ENCODE data around the gene SND1. TPM values are rescaled to one million over a fixed set of nuclear protein-coding genes. Genes with fewer than 3 reads are reported as not detected.
A peak's percentile ranks its signal among the peaks of the same experiment; 100 is the strongest.

SND1 gene
- polyA plus RNA-seq, 3 donors = 67.1 to 171 (median 69.6) TPM

DNA sequence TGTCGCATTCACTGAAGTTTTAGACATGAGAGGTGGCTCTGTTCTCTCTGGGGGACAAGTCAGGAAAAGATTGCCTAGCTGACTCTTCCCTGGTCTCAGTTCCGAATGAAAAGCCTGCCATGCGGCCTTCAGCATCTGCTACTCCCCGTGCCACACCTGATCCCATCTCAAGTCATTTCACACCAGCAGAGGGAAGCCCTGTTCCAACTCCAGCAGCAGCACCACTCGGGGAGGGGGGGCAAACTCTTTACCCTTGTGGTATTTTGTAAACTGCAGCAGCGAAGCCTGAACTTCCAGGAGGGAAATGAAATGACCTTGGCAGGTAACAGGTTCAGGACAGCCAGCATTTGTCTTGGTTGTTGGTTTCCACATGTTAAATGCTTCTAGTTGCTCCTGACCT, 365.5 kb downstream of the SND1 start:
- H3K27ac ChIP-seq (ENCODE audit: low read depth, low read length) = no peak overlapping the region
- 55 to 86% (median 86%) methylated on average over 6 of the region's 6 CpGs for WGBS, 3 donors

DNA sequence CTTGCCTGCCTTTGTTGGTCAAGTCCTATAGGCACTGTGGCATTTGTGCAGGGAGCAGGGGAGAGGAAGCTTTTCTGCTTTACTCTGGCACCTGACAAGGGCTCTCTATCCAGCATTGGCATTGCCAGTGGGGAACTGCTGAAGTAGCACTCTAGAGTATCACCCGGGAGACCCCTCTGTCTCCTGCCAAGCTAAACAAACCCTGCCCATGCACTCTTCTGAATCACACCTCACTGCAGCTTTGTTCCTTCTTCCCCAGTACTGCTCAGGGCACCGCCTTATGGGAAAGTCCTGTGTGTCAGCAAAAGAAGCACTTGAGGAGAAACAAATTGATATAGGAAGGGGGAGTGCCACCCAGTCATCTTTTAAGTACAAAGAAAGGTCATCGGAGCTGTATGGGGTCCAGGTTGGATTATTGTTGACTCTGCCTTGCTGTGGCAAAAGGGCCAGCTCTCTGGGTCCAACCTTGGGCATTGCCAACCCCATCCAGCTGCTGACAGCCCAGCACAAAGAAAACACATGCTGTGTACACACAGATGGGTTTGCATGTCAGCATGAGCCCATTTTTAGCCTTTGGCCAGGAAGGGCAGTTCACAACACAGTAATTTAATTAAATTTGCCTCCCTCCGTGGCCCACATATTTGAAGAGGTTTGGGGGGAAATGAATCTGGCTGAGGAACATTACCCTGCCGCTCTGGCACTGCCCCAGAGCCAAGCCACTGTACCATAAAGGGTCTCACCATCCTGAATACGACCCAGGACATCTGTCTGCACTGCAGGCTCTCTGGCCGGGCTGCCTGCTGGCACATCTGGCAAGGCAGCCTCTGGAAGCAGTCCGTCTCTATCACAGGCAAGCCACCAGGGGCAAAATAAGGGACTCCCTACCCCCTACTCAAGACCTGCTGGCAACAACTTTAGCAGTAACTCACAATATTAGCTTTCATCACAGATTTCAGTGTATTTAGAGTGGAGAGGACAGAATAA, 366.2 kb downstream of the SND1 start:
- 60 to 80% (median 80%) methylated on average over 8 of the region's 8 CpGs for WGBS, 3 donors
- H3K27ac ChIP-seq (ENCODE audit: low read depth, low read length) = no peak overlapping the region

GRCh38 chr7:128019288-128019687, 367.3 kb downstream of the SND1 start:
- 81 to 92% (median 84%) methylated on average over 3 of the region's 3 CpGs for WGBS, 3 donors
- H3K27ac ChIP-seq (ENCODE audit: low read depth, low read length) = no peak overlapping the region

DNA sequence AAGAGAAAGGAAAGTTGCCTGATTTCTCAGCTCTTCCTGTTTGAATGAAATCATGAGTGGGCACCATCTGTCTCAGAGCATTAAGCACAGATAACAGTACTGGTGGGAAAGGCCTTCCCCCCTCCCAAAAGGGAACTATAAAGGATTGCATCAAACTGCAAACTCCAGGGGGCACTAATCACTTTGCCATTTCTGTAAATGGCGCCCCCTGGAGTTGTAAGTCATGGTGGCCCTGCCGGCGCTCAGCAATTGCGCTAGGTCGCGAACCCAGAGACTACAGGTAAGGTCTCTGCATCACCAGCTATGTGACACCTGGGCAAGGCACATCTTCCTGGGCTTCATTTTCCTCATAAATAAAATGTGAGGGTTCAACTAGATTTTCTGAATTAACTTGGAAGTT, 368.2 kb downstream of the SND1 start:
- 91 to 97% (median 95%) methylated on average over 6 of the region's 6 CpGs for WGBS, 3 donors
- no peak overlapping the region for H3K27ac ChIP-seq (ENCODE audit: low read depth, low read length)

DNA sequence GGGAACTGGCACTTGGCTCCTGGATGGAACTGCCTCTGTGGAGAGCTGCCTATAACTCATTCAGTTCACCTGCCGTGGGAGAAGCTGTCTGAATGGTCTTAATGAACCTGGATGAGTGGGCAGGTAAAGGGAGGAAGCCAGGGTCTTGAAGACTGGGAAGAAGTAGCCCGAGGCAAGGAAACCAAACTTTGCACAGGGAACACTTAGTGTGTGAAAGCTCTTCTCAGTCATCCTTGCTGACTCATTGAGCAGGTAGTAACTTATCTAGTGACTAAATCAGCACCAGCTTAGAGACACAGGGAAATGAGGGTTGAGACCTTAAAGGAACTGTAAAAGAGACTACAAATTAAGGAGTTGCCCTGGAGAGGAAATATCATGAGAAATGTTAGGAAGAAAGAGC, 369.4 kb downstream of the SND1 start:
- 91 to 94% (median 93%) methylated on average over 2 of the region's 2 CpGs for WGBS, 3 donors
- no peak overlapping the region for H3K27ac ChIP-seq (ENCODE audit: low read depth, low read length)

DNA sequence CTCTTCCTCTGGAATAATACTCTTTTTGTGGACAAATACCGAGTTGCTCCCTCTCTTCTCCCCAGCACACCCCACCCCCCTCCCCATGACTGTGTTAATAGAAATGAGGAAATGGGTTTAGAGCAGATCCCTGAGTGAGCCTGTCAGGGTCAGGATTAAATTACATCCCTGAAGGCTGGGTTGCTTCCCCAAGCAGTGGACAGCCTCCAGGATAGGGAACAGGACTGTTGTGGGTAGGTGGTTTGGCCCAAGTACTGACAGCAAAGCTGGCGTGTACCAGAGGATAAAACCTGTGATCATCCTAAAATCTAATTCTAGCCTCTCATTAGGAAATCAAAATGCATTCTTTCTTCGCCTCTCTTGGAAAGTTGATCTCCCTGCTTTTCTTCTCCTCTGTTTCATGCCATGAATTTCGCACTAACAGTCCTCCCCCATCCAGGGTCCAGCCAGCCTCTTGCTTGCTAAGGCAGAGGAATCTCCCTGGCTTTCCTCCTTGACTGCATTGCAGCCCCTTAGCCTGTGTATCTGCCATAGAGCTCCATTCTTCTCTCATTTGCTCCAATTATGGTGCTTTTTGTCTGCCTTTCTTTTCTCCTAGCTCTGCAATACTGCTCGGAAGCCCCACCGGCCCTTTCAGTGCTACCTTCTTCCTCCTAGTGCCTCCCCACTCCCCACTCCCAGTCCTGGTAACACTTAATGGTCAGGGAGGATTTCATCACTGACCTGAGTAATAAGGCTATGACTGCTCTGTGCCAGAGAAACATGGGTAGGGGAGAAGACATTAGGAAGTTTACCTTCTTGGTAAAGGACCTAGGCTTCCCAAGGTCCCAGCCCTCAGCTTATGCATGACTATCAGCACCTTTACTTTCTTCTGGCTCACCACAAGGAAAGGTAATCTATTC, 370.9 kb downstream of the SND1 start:
- no peak overlapping the region for H3K27ac ChIP-seq (ENCODE audit: low read depth, low read length)
- WGBS, 3 donors = 55 to 84% (median 63%) methylated on average over 6 of the region's 6 CpGs

GRCh38 chr7:128024151-128024550, 372.2 kb downstream of the SND1 start:
- H3K27ac ChIP-seq (ENCODE audit: low read depth, low read length) = no peak overlapping the region
- 90 to 94% (median 93%) methylated on average over 3 of the region's 3 CpGs for WGBS, 3 donors

DNA sequence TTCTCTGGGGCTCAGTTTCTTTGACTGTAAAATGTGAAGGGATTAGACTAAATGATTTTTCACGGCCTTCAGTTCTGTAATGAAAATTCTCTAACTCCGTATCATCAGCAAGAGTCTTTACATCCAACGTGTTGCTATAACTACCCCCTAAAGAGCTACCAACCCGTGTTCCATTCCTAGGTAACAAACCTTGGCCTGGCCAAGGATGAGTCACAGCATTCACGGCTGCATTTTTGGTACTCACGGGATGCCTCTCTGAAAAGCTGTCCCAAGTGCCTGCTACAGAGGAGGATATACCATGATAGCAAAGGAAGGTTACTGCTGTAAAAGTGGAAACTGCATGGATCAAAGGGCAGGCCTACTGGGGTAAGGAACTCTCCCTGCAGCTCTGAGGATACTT, 373.4 kb downstream of the SND1 start:
- no peak overlapping the region for H3K27ac ChIP-seq (ENCODE audit: low read depth, low read length)
- 82 to 90% (median 85%) methylated on average over 6 of the region's 6 CpGs for WGBS, 3 donors

DNA sequence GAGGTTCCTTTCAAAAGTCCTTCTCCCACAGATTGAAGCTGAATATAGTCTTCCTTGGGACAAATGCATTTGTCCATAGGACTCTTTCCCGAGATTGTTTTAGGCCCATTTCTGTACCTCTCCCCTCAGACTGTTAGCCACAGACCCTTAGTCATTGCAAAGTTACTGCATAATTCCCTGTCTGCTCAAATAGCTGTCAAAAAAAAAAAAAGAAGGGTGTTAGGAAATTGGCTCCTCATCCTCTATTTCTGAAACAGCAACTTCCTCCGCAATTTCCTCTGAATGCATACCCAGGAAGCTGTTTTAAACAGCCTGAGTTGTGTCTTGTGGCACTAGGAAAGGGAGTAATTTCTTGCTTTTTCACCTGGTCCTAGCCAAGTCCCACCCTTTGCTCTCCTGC, 373.8 kb downstream of the SND1 start:
- no peak overlapping the region for H3K27ac ChIP-seq (ENCODE audit: low read depth, low read length)
- WGBS, 3 donors = 43 to 81% (median 58%) methylated on average over 2 of the region's 2 CpGs

GRCh38 chr7:128026551-128026950, 374.6 kb downstream of the SND1 start:
- no peak overlapping the region for H3K27ac ChIP-seq (ENCODE audit: low read depth, low read length)
- 48 to 69% (median 59%) methylated on average over 2 of the region's 2 CpGs for WGBS, 3 donors

- no peak overlapping the region for H3K27ac ChIP-seq (ENCODE audit: low read depth, low read length)
- WGBS, 3 donors = 66 to 85% (median 72%) methylated on average over 4 of the region's 4 CpGs
Measured at GRCh38 chr7:128027485-128027980, 375.5 kb downstream of the SND1 start.

GRCh38 chr7:128029405-128029995, 377.5 kb downstream of the SND1 start:
- 88 to 93% (median 93%) methylated on average over 17 of the region's 17 CpGs for WGBS, 3 donors

DNA sequence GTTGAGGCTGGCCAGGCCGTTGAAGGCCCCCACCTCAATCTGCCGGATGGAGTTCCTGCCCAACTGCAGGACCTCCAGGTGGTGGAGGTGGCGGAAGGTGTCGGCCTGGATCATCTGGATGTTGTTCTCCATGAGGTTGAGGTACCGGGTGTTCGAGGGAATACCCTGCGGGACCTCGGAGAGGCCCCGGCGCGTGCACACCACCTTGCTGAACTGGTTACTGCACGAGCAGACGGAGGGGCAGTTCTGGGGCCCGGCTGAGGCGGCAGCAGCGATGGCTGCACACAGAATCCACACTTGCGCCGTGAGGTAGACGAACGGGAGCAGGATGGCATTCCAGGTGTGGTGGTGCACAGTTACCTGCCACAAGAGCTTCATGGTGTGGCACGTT, 378.3 kb downstream of the SND1 start:
- H3K27ac ChIP-seq (ENCODE audit: low read depth, low read length) = no peak overlapping the region
- 93 to 96% (median 96%) methylated on average over 21 of the region's 21 CpGs for WGBS, 3 donors

More at GRCh38 chr7:128029405-128029995, 377.5 kb downstream of the SND1 start:
- H3K27ac ChIP-seq (ENCODE audit: low read depth, low read length) = no peak overlapping the region

DNA sequence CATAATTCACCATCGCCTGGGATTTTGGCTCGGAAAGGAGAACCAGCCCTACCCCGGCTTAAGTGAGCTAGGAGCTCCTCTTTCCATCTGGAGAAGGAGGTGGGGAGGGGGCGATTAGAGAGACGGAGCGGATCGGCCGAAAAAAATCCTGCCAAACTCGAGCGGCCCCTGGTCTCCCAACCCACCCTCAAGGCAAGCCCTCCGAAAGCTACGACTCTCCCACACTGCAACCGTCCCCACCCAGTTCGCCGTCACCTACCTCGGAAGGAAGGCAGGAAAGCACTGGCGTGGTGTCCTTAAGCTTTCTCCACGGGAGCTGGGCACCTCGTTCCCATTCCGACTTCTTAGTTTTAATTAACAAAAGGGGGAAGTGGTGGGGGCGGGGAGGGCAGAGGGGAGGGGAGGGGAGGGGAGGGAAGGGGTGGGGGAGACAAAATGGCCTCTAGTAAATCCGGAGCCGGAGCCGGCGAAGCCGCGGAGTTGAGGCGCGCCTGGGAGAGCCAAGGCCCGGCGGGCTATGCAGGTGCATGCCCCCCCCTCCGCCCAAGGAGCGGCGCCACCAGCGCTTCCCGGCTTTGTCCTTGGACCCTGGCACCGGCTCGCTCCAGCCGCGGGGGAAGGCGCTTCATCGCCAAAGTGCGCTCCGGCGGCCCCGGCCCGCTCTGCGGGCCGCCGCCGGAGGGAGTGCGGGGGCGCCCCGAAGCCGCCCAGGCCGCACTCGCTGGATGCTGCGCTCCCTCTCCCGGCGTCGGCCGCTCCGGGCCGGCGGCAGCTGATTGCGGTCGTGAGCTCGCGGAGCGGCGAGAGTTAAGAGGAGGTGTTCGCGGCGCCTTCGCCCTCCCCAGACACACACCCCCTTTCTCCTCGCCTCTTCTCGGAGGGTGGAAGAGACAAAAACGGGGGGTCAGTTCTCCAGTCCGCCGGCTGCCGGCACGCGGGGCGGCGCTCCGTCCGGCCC, 378.9 kb downstream of the SND1 start, which contains the start of gene LRRC4:
Gene LRRC4 (minus strand): TSS at position 784 of the 958 bp plus-strand sequence. CDS start 797 bp downstream, outside the sequence.
- peak within 1 kb of the TSS; percentile 44 for H3K27ac ChIP-seq (ENCODE audit: low read depth, low read length)
- 11 to 38% (median 16%) methylated on average over 58 to 87 of the region's 87 CpGs for WGBS, 3 donors

- 0 to 47% (median 1%) methylated on average over 50 to 87 of the region's 87 CpGs for WGBS, 3 donors
- H3K27ac ChIP-seq (ENCODE audit: low read depth, low read length) = peak overlapping the region; percentile 44
Measured at GRCh38 chr7:128031901-128032604, 380.1 kb downstream of the SND1 start.

- H3K27ac ChIP-seq (ENCODE audit: low read depth, low read length) = no peak overlapping the region
- WGBS, 3 donors = 24 to 61% (median 26%) methylated on average over 34 to 41 of the region's 41 CpGs
Measured at GRCh38 chr7:128032605-128033235, 380.7 kb downstream of the SND1 start.

Data from adipose tissue (tissue), 3 donors.